Esophagus muscularis mucosa (tissue), 3 donors: Measurements from ENCODE around the gene PHLDB1.

Source experiments
- CTCF ChIP-seq, 3 experiments: fragments of 200-600 bp in 2 of 3; fragments of 450-650 bp in 1 of 3; sonication (generic) in 2 of 3; IDR thresholded peaks; one replicate each; pipeline ENCODE4 v1.5.1; 2017 to 2019; ENCODE audit warnings: antibody characterized with exemption in 3 of 3, mild to moderate bottlenecking in 2 of 3, moderate library complexity in 1 of 3
- EP300 ChIP-seq: sonication (generic); formaldehyde crosslinking; IDR thresholded peaks from one replicate; pipeline ENCODE4 v1.6.1; 2017; ENCODE audit warnings: antibody characterized with exemption

- TF ChIP-seq CTCF (IDR thresholded peaks at IDR 0.05) (peak; percentile 28 to 54 (median 43)), EP300 (no peak)
Measured at GRCh38 chr11:118634431-118635236, 27.2 kb downstream of the PHLDB1 start.
